Ovary (tissue), 9 donors: ENCODE results near the gene UGT1A6. TPM values are rescaled to one million over a fixed set of nuclear protein-coding genes. Genes with fewer than 3 reads are reported as not detected.

Experiments
- DNase-seq, 5 donors: peaks; one replicate each; pipeline ENCODE4 v3.0.0-alpha.2; 2019 to 2020
- H3K27ac ChIP-seq, 2 donors: fragments of 200-600 bp; one replicate each; pipeline versions ENCODE4 v1.5.1 to v1.8.0; 2019 to 2022
- H3K27me3 ChIP-seq: fragments of 200-600 bp; one replicate; pipeline ENCODE4 v1.8.0; 2022
- H3K36me3 ChIP-seq: fragments of 200-600 bp; sonication (generic); one replicate; pipeline ENCODE4 v1.5.1; 2019
- H3K4me1 ChIP-seq: one replicate; pipeline ENCODE4 v1.8.1; 2013; ENCODE audit warnings: mild to moderate bottlenecking, moderate library complexity; ENCODE audit not compliant: insufficient read depth
- H3K4me3 ChIP-seq: fragments of 200-600 bp; sonication (generic); one replicate; pipeline ENCODE4 v1.5.1; 2017
- H3K9me3 ChIP-seq, 2 donors: fragments of 200-600 bp in 1 of 2; sonication (generic) in 1 of 2; one replicate each; pipeline versions ENCODE4 v1.5.1 to v1.8.1; 2013 to 2019; ENCODE audit warnings: mild to moderate bottlenecking in 1 of 2, moderate library complexity in 1 of 2
- EP300 ChIP-seq: sonication (generic); formaldehyde crosslinking; IDR thresholded peaks from one replicate; pipeline ENCODE4 v1.6.1; 2017; ENCODE audit warnings: antibody characterized with exemption
- POLR2A ChIP-seq: fragments of 450-650 bp; IDR thresholded peaks from one replicate; pipeline ENCODE4 v1.6.1; 2017; ENCODE audit warnings: antibody characterized with exemption, mild to moderate bottlenecking, moderate library complexity
- WGBS, 3 donors: extraction: QIAGEN DNeasy Blood & Tissue Kit in 1 of 3; methylation state at CpG; one replicate each; pipeline versions ENCODE4 v1.1.5 to v1.1.7; 2013 to 2017; 5-methylcytosine and 5-hydroxymethylcytosine counted together
- intact Hi-C, 4 donors: fragments of 100-400 bp; cut with DNase I; formaldehyde crosslinking; loops; one replicate each; pipeline versions ENCODE4 v1.11.0 to v1.15.1; 2022 to 2023
- polyA plus RNA-seq, 2 donors: library from polyadenylated mRNA; stranded (reverse); fragments of 200-250 nt in 1 of 2; fragments of 350-450 nt in 1 of 2; fragmentation: Illumina TruSeq in 1 of 2; extraction: RNeasy Lipid Tissue Mini Kit (QIAGEN cat#74804) in 1 of 2; gene quantifications; one replicate each; pipeline ENCODE4 v1.2.3, GENCODE V29; 2013 to 2014
- total RNA-seq, 7 donors: library from RNA; depleted of rRNA in 2 of 7; stranded (reverse); fragments of >200 nt in 2 of 7; fragmentation: NEBNext Ultra II Directional in 3 of 7; extraction: Animal tissue kit (Norgen Biotek cat#: 25700) in 3 of 7; gene quantifications; one replicate each; pipeline versions ENCODE4 v1.1.0 to v1.2.4, GENCODE V29; 2016 to 2023
- TF ChIP-seq, protein P1 (sequence below), 3 donors: fragments of 450-650 bp in 2 of 3; fragments of 200-600 bp in 1 of 3; IDR thresholded peaks; one replicate each; pipeline versions ENCODE4 v1.5.1 to v1.8.0; 2016 to 2022; ENCODE audit warnings: antibody characterized with exemption in 3 of 3, mild to moderate bottlenecking in 1 of 3
- donor health status: DM: no; HTN: no; CAD: no; lungs with moderate emphysema.
- donor health status: DM: no; HTN: no; CAD: no.
- donor health status: Bipolar disorder and iron deficiency.
- donor health status: DM: yes; HTN: yes; CAD: no.
- donor health status: DM: no; HTN: no; CAD: no.
- donor health status: DM: yes; HTN: yes; CAD: no.

Gene UGT1A6
- total and polyA plus RNA-seq, 9 donors = not detected

DNA sequence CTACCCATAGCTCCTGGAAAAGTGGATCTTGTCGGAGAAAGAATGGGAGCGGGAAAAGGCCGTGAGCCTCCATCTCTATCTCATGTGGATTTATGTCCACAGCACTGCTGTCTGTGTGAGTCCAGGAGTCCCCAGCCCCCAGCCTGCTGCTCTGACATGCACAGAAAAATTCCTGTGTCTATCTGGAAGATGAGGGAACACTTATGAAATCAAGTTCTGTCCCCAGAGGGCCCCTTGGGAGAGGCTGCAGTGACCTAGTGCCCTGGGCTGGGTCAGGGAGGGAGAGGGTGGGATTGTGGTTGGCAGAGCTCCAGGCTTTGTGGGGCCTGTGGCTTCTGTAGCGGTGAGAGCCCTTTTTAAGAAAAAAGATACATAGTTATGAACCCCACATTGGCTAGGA is 124.1 kb downstream of the UGT1A6 start:
- no peaks in the 10 kb centered on the region for H3K36me3 ChIP-seq
- TF ChIP-seq, protein P1, sequence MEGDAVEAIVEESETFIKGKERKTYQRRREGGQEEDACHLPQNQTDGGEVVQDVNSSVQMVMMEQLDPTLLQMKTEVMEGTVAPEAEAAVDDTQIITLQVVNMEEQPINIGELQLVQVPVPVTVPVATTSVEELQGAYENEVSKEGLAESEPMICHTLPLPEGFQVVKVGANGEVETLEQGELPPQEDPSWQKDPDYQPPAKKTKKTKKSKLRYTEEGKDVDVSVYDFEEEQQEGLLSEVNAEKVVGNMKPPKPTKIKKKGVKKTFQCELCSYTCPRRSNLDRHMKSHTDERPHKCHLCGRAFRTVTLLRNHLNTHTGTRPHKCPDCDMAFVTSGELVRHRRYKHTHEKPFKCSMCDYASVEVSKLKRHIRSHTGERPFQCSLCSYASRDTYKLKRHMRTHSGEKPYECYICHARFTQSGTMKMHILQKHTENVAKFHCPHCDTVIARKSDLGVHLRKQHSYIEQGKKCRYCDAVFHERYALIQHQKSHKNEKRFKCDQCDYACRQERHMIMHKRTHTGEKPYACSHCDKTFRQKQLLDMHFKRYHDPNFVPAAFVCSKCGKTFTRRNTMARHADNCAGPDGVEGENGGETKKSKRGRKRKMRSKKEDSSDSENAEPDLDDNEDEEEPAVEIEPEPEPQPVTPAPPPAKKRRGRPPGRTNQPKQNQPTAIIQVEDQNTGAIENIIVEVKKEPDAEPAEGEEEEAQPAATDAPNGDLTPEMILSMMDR (IDR thresholded peaks at IDR 0.05) = no peak
- TF ChIP-seq EP300 (no peak), POLR2A (no peak)
- H3K27me3 ChIP-seq = no peaks in the 10 kb centered on the region
- WGBS, 3 donors = 69 to 74% (median 71%) methylated on average over 4 of the region's 4 CpGs
- no peaks in the 10 kb centered on the region for H3K4me1 ChIP-seq
- no peaks in the 10 kb centered on the region for H3K9me3 ChIP-seq
- peak in 1 of 5 donors; percentile 17 for DNase-seq
- H3K4me3 ChIP-seq = no peak overlapping the region
- intact Hi-C loops = no loop called here
- H3K27ac ChIP-seq = no peak overlapping the region

DNA sequence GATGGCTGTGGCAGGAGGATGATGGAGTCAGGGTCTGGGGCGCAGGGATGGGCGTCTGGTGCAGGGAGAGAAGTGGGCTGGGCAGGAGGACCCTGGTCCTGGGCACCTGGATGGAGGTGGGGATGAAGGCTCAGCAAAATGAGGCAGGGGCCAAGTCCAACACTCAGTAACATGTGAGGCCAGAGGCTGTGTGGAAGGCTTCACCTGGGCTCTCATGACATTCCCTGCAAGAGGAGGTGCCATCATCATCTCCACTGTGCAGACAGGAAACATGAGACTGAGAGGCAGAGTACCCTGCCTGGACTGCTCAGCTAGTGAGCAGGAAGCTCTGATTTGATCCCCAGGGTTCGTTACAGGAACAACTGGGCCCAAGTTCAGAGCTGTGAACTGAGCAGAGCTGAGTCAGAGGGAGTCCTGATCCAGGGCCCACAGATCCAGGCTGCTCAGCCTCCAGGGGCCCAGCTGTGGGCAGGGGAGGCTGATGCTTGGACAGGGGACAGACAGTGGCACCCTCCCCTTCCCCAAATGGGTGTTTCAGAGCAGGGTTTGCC is 124.7 kb downstream of the UGT1A6 start:
- WGBS, 3 donors = 75 to 91% (median 85%) methylated on average over 3 of the region's 3 CpGs
- no peak for DNase-seq
- H3K27me3 ChIP-seq = no peaks in the 10 kb centered on the region
- no peaks in the 10 kb centered on the region for H3K9me3 ChIP-seq
- H3K4me1 ChIP-seq = no peaks in the 10 kb centered on the region
- H3K36me3 ChIP-seq = no peaks in the 10 kb centered on the region
- H3K27ac ChIP-seq = no peak overlapping the region
- H3K4me3 ChIP-seq = no peak overlapping the region
- intact Hi-C loops = no loop called here
- TF ChIP-seq, protein P1 (IDR thresholded peaks at IDR 0.05) = no peak
- TF ChIP-seq POLR2A (no peak), EP300 (no peak)

DNA sequence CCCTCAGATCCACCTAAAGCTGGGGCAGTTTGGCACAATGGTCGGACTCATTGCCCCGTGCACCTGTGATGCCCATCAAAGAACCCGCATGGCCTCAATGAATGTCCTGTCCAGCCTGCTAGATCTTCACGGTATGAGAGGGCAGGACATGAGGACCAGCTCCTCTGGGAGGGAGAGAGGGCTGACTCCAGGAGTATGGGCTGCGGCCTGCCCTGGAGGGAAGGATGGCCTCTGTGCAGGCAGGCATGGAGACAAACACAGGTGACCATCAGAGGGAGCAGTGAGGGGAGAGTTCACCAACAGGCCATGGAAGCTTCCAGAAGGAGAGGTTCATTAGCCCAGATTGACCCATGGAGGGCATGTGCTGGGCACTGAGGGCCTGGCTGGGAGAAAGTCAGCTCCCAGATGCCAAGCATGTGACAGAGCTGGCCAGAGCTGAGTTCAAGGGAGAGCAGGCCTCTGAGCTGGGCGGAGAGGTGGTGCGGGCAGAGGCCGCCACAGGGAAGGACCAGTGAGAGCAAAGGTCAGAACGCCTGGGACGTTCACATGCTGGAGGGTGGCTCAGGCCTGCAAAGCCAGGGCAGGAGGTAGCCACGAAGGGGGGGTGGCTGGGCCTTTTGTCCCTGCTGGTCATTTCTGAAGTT is 125.4 kb downstream of the UGT1A6 start:
- H3K4me1 ChIP-seq = no peaks in the 10 kb centered on the region
- no peak for DNase-seq
- no peaks in the 10 kb centered on the region for H3K9me3 ChIP-seq
- H3K36me3 ChIP-seq = no peaks in the 10 kb centered on the region
- TF ChIP-seq EP300 (no peak), POLR2A (no peak)
- TF ChIP-seq, protein P1 (IDR thresholded peaks at IDR 0.05) = no peak
- H3K4me3 ChIP-seq = no peak overlapping the region
- no peaks in the 10 kb centered on the region for H3K27me3 ChIP-seq
- no peak overlapping the region for H3K27ac ChIP-seq
- intact Hi-C loops = no loop called here
- 88 to 93% (median 89%) methylated on average over 11 of the region's 11 CpGs for WGBS, 3 donors

DNA sequence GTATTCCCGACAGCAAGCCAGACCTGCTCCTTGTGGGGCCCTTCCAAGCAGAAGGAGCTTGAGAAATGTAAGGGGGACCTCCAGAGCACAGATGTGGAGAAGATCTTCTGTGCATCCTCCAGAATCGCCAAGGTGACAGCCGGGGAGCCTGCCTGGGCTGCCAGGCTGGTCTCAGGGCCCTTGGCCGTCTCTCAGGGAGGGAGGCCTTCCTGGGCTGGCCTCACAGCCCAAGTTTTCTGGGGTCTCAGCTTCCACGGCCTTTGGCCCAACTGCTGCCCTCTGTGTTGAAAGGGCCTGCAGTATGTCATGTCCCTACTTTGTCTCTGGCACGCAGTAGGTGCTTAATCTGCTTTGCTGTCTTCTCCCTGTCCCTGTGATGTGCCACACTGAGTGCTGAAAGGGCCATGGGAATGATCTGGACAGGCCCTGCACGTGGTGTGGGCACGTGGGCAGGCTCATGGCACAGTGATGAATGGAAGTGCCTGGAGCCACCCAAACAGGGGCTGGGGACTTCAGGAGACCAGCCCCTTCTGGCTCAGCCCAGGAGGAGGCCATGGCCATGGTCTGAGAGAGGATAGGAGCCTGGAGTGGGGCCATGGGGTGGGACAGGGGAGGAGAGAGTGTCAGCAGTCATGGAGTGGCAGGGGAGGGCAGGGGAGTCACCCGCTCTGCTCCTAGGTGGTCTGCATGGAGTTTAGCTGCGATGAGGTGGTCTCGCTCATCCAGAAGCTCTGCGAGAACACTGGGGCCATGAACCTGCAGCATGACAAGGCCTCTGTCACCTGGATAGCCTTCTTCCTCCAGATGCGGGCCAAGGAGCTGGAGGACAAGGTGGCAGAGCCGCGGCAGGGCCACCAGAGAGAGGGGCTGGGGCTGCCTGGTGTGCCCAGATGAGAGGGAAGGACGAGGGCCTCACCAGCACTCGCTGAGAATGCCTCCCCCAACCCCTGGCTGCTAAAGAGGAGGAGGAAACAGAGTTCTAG is 126.2 kb downstream of the UGT1A6 start:
- intact Hi-C loops = no loop called here
- Histone ChIP-seq H3K4me3 (no peak overlapping the region), H3K36me3 (no peaks in the 10 kb centered on the region), H3K27ac (no peak overlapping the region), H3K9me3 (no peaks in the 10 kb centered on the region), H3K4me1 (no peaks in the 10 kb centered on the region), H3K27me3 (no peaks in the 10 kb centered on the region)
- 70 to 72% (median 71%) methylated on average over 17 of the region's 17 CpGs for WGBS, 3 donors
- TF ChIP-seq, protein P1 (IDR thresholded peaks at IDR 0.05) = no peak
- no peak for TF ChIP-seq POLR2A
- TF ChIP-seq EP300 = no peak
- no peak for DNase-seq
